ENCODE data around the gene CD58.

Gene CD58

GRCh38 chr1:116510361-116510760 lies 60.5 kb downstream of the CD58 start:
- DNase-seq (ENCODE audit: low spot score), result no peak

- peak; percentile 69 for DNase-seq (ENCODE audit: low spot score)
Observed at GRCh38 chr1:116508984-116509980, 61.5 kb downstream of the CD58 start.

GRCh38 chr1:116508085-116508983 lies 62.5 kb downstream of the CD58 start:
- DNase-seq (ENCODE audit: low spot score), result peak; percentile 33

- no peak for DNase-seq (ENCODE audit: low spot score)
Observed at GRCh38 chr1:116507631-116508030, 63.2 kb downstream of the CD58 start.

GRCh38 chr1:116506132-116507004 lies 64.5 kb downstream of the CD58 start:
- DNase-seq (ENCODE audit: low spot score), result peak; percentile 32

GRCh38 chr1:116504308-116505156 lies 66.3 kb downstream of the CD58 start:
- DNase-seq (ENCODE audit: low spot score), result peak; percentile 93

GRCh38 chr1:116503546-116504307 lies 67.1 kb downstream of the CD58 start:
- peak; percentile 47 for DNase-seq (ENCODE audit: low spot score)

GRCh38 chr1:116502671-116503314 lies 68.0 kb downstream of the CD58 start:
- no peak for DNase-seq (ENCODE audit: low spot score)

GRCh38 chr1:116501870-116502244 lies 69.0 kb downstream of the CD58 start:
- DNase-seq (ENCODE audit: low spot score), result no peak

- DNase-seq (ENCODE audit: low spot score), result no peak
Observed at GRCh38 chr1:116501125-116501869, 69.5 kb downstream of the CD58 start.

GRCh38 chr1:116498789-116499628 lies 71.8 kb downstream of the CD58 start:
- peak; percentile 71 for DNase-seq (ENCODE audit: low spot score)

- no peak for DNase-seq (ENCODE audit: low spot score)
Observed at GRCh38 chr1:116497656-116498055, 73.2 kb downstream of the CD58 start.

GRCh38 chr1:116496898-116497297 lies 73.9 kb downstream of the CD58 start:
- no peak for DNase-seq (ENCODE audit: low spot score)

- DNase-seq (ENCODE audit: low spot score), result no peak
Observed at GRCh38 chr1:116496380-116496779, 74.4 kb downstream of the CD58 start.

GRCh38 chr1:116495535-116495934 lies 75.3 kb downstream of the CD58 start:
- DNase-seq (ENCODE audit: low spot score), result no peak

GRCh38 chr1:116494745-116495144 lies 76.1 kb downstream of the CD58 start:
- DNase-seq (ENCODE audit: low spot score), result no peak

GRCh38 chr1:116494353-116494692 lies 76.5 kb downstream of the CD58 start:
- DNase-seq (ENCODE audit: low spot score), result no peak

All from CD4-positive, alpha-beta T cell treated with Interleukin-15 for 4 hours (primary cell).